ENCODE results near the gene C11orf98. TPM values are rescaled to one million over a fixed set of nuclear protein-coding genes. Genes with fewer than 3 reads are reported as not detected.

C11orf98 gene
- total RNA-seq, 2 experiments from 2014 or later, result 73.5 to 76.5 TPM

DNA sequence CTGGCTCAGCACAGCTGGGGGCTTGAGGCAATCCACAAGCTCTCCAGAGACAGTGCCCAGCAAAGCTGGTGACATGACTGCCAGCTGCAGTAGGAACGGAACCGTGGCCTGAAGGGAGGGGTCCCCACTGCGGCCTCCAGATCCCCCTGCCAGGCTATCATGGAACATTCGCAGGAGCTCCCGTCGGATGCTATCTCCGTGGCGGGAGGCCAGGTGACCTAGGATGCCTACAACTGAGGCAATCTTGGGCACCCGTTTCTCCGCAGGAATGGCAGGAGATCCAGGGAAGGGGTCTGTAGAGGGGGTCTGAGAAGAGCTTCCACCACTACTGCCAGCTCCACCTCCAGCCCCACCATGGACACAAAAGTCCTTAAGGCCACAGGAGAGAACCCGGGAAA is 16.0 kb downstream of the C11orf98 start:
- CTCF ChIA-PET, result interaction anchor here (0.7 kb wide), 2 partner anchors 16 to 106 kb away, joined by 3 read pairs; partner anchors contain the start of genes C11orf98 and CSKMT
- Mint-ChIP-seq H3K4me3 (no peak overlapping the region), H3K4me1 (ENCODE audit: low read depth) (peaks cover 41% of the 10 kb centered on the region), H3K36me3 (ENCODE audit: low read depth) (peaks cover 22% of the 10 kb centered on the region), H3K27ac (no peak overlapping the region), H3K27me3 (ENCODE audit: low read depth) (no peaks in the 10 kb centered on the region), H3K9me3 (no peaks in the 10 kb centered on the region)
- intact Hi-C loops (cut with micrococcal nuclease), result no loop called here
- no peak for DNase-seq

- CTCF ChIA-PET, result interaction anchor here (0.7 kb wide), 1 partner anchor 106 kb away, joined by 3 read pairs; no protein-coding TSS in a partner anchor
- no peaks in the 10 kb centered on the region for H3K27me3 Mint-ChIP-seq (ENCODE audit: low read depth)
- H3K4me3 Mint-ChIP-seq, result no peak overlapping the region
- H3K27ac Mint-ChIP-seq, result no peak overlapping the region
- no peak for DNase-seq
- intact Hi-C loops (cut with micrococcal nuclease), result no loop called here
- peaks cover 23% of the 10 kb centered on the region for H3K36me3 Mint-ChIP-seq (ENCODE audit: low read depth)
- no peaks in the 10 kb centered on the region for H3K9me3 Mint-ChIP-seq
- H3K4me1 Mint-ChIP-seq (ENCODE audit: low read depth), result peaks cover 38% of the 10 kb centered on the region
These were observed 16.6 kb downstream of the C11orf98 start for GRCh38 chr11:62648185-62648966.

GRCh38 chr11:62647609-62648005 is 17.4 kb downstream of the C11orf98 start:
- intact Hi-C loops (cut with micrococcal nuclease), result loop anchor here (2.0 kb wide), 2 partner anchors 17 to 73 kb away; partner anchors contain the start of genes C11orf98 and CSKMT
- no peak overlapping the region for H3K4me3 Mint-ChIP-seq
- H3K36me3 Mint-ChIP-seq (ENCODE audit: low read depth), result peaks cover 25% of the 10 kb centered on the region
- CTCF ChIA-PET, result no interaction called here
- H3K9me3 Mint-ChIP-seq, result no peaks in the 10 kb centered on the region
- no peaks in the 10 kb centered on the region for H3K27me3 Mint-ChIP-seq (ENCODE audit: low read depth)
- DNase-seq, result no peak
- peaks cover 38% of the 10 kb centered on the region for H3K4me1 Mint-ChIP-seq (ENCODE audit: low read depth)
- H3K27ac Mint-ChIP-seq, result no peak overlapping the region

- DNase-seq, result no peak
- no peaks in the 10 kb centered on the region for H3K27me3 Mint-ChIP-seq (ENCODE audit: low read depth)
- peak overlapping the region; percentile 95 for H3K27ac Mint-ChIP-seq
- H3K36me3 Mint-ChIP-seq (ENCODE audit: low read depth), result peaks cover 25% of the 10 kb centered on the region
- intact Hi-C loops (cut with micrococcal nuclease), result loop anchor here (1.0 to 2.0 kb wide), 8 partner anchors 18 to 193 kb away; partner anchors contain the start of genes C11orf98, CSKMT, EML3 and TUT1
- peaks cover 34% of the 10 kb centered on the region for H3K4me1 Mint-ChIP-seq (ENCODE audit: low read depth)
- CTCF ChIA-PET, result interaction anchor here (1.0 kb wide), 1 partner anchor 10 kb away, joined by 3 read pairs; no protein-coding TSS in a partner anchor
- H3K4me3 Mint-ChIP-seq, result peak overlapping the region; percentile 99
- H3K9me3 Mint-ChIP-seq, result no peaks in the 10 kb centered on the region
These were observed 18.0 kb downstream of the C11orf98 start for GRCh38 chr11:62646825-62647608.

GRCh38 chr11:62645946-62646824 is 18.8 kb downstream of the C11orf98 start, which contains the start of gene GANAB:
TSS of gene GANAB (minus strand) at chr11:62646613. CDS start at chr11:62646599, 14 bp downstream.
- H3K27me3 Mint-ChIP-seq (ENCODE audit: low read depth), result no peaks in the 10 kb centered on the region
- CTCF ChIA-PET, result interaction anchor here (0.5 to 1.1 kb wide), 4 partner anchors 11 to 220 kb away, joined by 3 to 4 read pairs (median 3); no protein-coding TSS in a partner anchor
- H3K27ac Mint-ChIP-seq, result peak within 1 kb of the TSS; percentile 95
- no peaks in the 10 kb centered on the region for H3K9me3 Mint-ChIP-seq
- peak within 1 kb of the TSS; percentile 99 for H3K4me3 Mint-ChIP-seq
- peaks cover 35% of the 10 kb centered on the region for H3K4me1 Mint-ChIP-seq (ENCODE audit: low read depth)
- peak; percentile 100 for DNase-seq
- peaks cover 25% of the 10 kb centered on the region for H3K36me3 Mint-ChIP-seq (ENCODE audit: low read depth)
- intact Hi-C loops (cut with micrococcal nuclease), result loop anchor here (1.0 to 2.0 kb wide), 8 partner anchors 19 to 194 kb away; partner anchors contain the start of genes C11orf98, CSKMT, EML3 and TUT1

DNA sequence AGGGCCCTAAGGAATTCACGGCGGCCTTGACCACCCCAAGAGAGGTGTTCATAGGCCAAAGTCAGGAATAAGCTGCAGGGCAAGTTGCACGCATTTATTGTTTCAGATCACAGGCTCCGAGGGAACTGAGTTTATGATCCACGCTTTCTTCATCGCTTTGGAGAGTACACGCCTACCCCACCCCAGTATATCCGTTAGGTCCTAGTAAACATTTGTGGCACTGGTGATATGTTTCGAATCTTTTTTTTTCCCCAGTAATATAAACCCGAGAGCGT is 19.4 kb downstream of the C11orf98 start:
- no peaks in the 10 kb centered on the region for H3K27me3 Mint-ChIP-seq (ENCODE audit: low read depth)
- peak overlapping the region; percentile 95 for H3K27ac Mint-ChIP-seq
- H3K36me3 Mint-ChIP-seq (ENCODE audit: low read depth), result peaks cover 26% of the 10 kb centered on the region
- peaks cover 37% of the 10 kb centered on the region for H3K4me1 Mint-ChIP-seq (ENCODE audit: low read depth)
- CTCF ChIA-PET, result interaction anchor here (0.5 to 1.3 kb wide), 3 partner anchors 22 to 55 kb away, joined by 3 to 5 read pairs (median 4); no protein-coding TSS in a partner anchor
- H3K9me3 Mint-ChIP-seq, result no peaks in the 10 kb centered on the region
- H3K4me3 Mint-ChIP-seq, result peak overlapping the region; percentile 99
- DNase-seq, result no peak
- intact Hi-C loops (cut with micrococcal nuclease), result no loop called here

DNA sequence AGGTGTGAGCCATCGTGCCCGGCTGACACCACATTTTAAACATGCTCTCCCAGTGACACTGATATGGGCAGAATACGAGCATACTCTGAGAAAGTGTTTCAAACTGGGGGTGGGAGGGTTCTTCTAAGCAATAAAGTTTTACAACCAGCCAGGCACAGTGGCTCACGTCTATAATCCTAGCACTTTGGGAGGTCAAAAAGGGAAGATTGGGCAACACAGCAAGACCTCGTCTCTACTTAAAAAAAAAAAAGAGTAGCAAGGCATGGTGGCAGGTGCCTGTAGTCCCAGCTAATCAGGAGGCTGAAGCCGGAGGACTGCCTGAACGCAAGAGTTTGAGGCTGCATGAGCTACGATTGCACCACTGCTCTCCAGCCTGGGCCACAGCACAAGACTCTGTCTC is 20.8 kb downstream of the C11orf98 start:
- DNase-seq, result no peak
- peaks cover 47% of the 10 kb centered on the region for H3K4me1 Mint-ChIP-seq (ENCODE audit: low read depth)

GRCh38 chr11:62632492-62632891 is 32.5 kb downstream of the C11orf98 start:
- DNase-seq, result no peak
- intact Hi-C loops (cut with micrococcal nuclease), result no loop called here
- Mint-ChIP-seq H3K36me3 (ENCODE audit: low read depth) (peaks cover 53% of the 10 kb centered on the region), H3K9me3 (no peaks in the 10 kb centered on the region), H3K27ac (peak overlapping the region; percentile 63), H3K4me1 (ENCODE audit: low read depth) (peaks cover 21% of the 10 kb centered on the region), H3K27me3 (ENCODE audit: low read depth) (no peaks in the 10 kb centered on the region), H3K4me3 (no peak overlapping the region)
- CTCF ChIA-PET, result no interaction called here

More for the DNA sequence above, 20.8 kb downstream of the C11orf98 start:
- CTCF ChIA-PET, result interaction anchor here (0.6 to 1.3 kb wide), 2 partner anchors 23 to 61 kb away, joined by 3 to 5 read pairs; no protein-coding TSS in a partner anchor
- H3K27ac Mint-ChIP-seq, result peak overlapping the region; percentile 61
- no peaks in the 10 kb centered on the region for H3K27me3 Mint-ChIP-seq (ENCODE audit: low read depth)
- H3K9me3 Mint-ChIP-seq, result peaks cover 3% of the 10 kb centered on the region
- peak overlapping the region; percentile 36 for H3K4me3 Mint-ChIP-seq
- intact Hi-C loops (cut with micrococcal nuclease), result no loop called here
- H3K36me3 Mint-ChIP-seq (ENCODE audit: low read depth), result peaks cover 27% of the 10 kb centered on the region

- Mint-ChIP-seq H3K27me3 (ENCODE audit: low read depth) (no peaks in the 10 kb centered on the region), H3K4me3 (no peak overlapping the region), H3K9me3 (no peaks in the 10 kb centered on the region), H3K27ac (no peak overlapping the region), H3K4me1 (ENCODE audit: low read depth) (peaks cover 2% of the 10 kb centered on the region), H3K36me3 (ENCODE audit: low read depth) (peaks cover 47% of the 10 kb centered on the region)
- DNase-seq, result no peak
- CTCF ChIA-PET, result interaction anchor here (0.8 to 1.1 kb wide), 2 partner anchors 8 to 16 kb away, joined by 3 read pairs; no protein-coding TSS in a partner anchor
- intact Hi-C loops (cut with micrococcal nuclease), result no loop called here
These were observed 37.3 kb downstream of the C11orf98 start for GRCh38 chr11:62627713-62628112.

GRCh38 chr11:62622476-62623089 is 42.4 kb downstream of the C11orf98 start:
- Mint-ChIP-seq H3K9me3 (no peaks in the 10 kb centered on the region), H3K4me1 (ENCODE audit: low read depth) (peaks cover 23% of the 10 kb centered on the region), H3K4me3 (peak overlapping the region; percentile 89), H3K36me3 (ENCODE audit: low read depth) (peaks cover 30% of the 10 kb centered on the region), H3K27me3 (ENCODE audit: low read depth) (no peaks in the 10 kb centered on the region), H3K27ac (peak overlapping the region; percentile 90)
- CTCF ChIA-PET, result interaction anchor here (0.5 to 0.8 kb wide), 2 partner anchors 60 to 260 kb away, joined by 3 read pairs; no protein-coding TSS in a partner anchor
- DNase-seq, result no peak
- intact Hi-C loops (cut with micrococcal nuclease), result loop anchor here (1.0 to 2.0 kb wide), 4 partner anchors 18 to 32 kb away; partner anchors contain the start of genes GANAB and TUT1

Measured in activated naive CD4-positive, alpha-beta T cell treated with anti-CD3 and anti-CD28 coated beads for 36 hours (primary cell).